ENCODE measurements around the gene PLEKHG3.

PLEKHG3 gene

GRCh38 chr14:64726585-64726890, 22.3 kb downstream of the PLEKHG3 start:
- Mint-ChIP-seq H3K36me3 (ENCODE audit: low read depth) (peaks cover 26% of the 10 kb centered on the region), H3K4me1 (peaks cover 33% of the 10 kb centered on the region), H3K4me3 (no peak overlapping the region), H3K27me3 (ENCODE audit: low read depth) (peaks cover 4% of the 10 kb centered on the region), H3K27ac (no peak overlapping the region), H3K9me3 (no peaks in the 10 kb centered on the region)
- TF ChIP-seq CTCF (IDR thresholded peaks at IDR 0.05; ENCODE audit: unreplicated experiment in 3 of 3) = no peak

- Mint-ChIP-seq H3K4me1 (peaks cover 26% of the 10 kb centered on the region), H3K27me3 (ENCODE audit: low read depth) (peaks cover 4% of the 10 kb centered on the region), H3K4me3 (no peak overlapping the region), H3K9me3 (no peaks in the 10 kb centered on the region), H3K27ac (no peak overlapping the region), H3K36me3 (ENCODE audit: low read depth) (peaks cover 32% of the 10 kb centered on the region)
- TF ChIP-seq CTCF (IDR thresholded peaks at IDR 0.05; ENCODE audit: unreplicated experiment in 3 of 3) = no peak
These were observed 23.4 kb downstream of the PLEKHG3 start for GRCh38 chr14:64727551-64728071.

GRCh38 chr14:64728106-64728505, 23.9 kb downstream of the PLEKHG3 start:
- TF ChIP-seq CTCF (IDR thresholded peaks at IDR 0.05; ENCODE audit: unreplicated experiment in 3 of 3) = no peak
- Mint-ChIP-seq H3K9me3 (no peaks in the 10 kb centered on the region), H3K36me3 (ENCODE audit: low read depth) (peaks cover 35% of the 10 kb centered on the region), H3K4me3 (no peak overlapping the region), H3K27me3 (ENCODE audit: low read depth) (peaks cover 4% of the 10 kb centered on the region), H3K4me1 (peaks cover 26% of the 10 kb centered on the region), H3K27ac (no peak overlapping the region)

GRCh38 chr14:64728856-64729255, 24.6 kb downstream of the PLEKHG3 start:
- TF ChIP-seq CTCF (IDR thresholded peaks at IDR 0.05; ENCODE audit: unreplicated experiment in 3 of 3) = no peak
- no peak overlapping the region for H3K4me3 Mint-ChIP-seq
- peaks cover 4% of the 10 kb centered on the region for H3K27me3 Mint-ChIP-seq (ENCODE audit: low read depth)
- H3K4me1 Mint-ChIP-seq = peaks cover 21% of the 10 kb centered on the region
- H3K9me3 Mint-ChIP-seq = no peaks in the 10 kb centered on the region
- H3K27ac Mint-ChIP-seq = no peak overlapping the region
- peaks cover 42% of the 10 kb centered on the region for H3K36me3 Mint-ChIP-seq (ENCODE audit: low read depth)

- no peaks in the 10 kb centered on the region for H3K9me3 Mint-ChIP-seq
- H3K27me3 Mint-ChIP-seq (ENCODE audit: low read depth) = peaks cover 4% of the 10 kb centered on the region
These were observed 25.3 kb downstream of the PLEKHG3 start for GRCh38 chr14:64729386-64730060.

More at GRCh38 chr14:64729386-64730060, 25.3 kb downstream of the PLEKHG3 start:
- TF ChIP-seq CTCF (IDR thresholded peaks at IDR 0.05; ENCODE audit: unreplicated experiment in 3 of 3) = no peak
- H3K4me1 Mint-ChIP-seq = peaks cover 14% of the 10 kb centered on the region
- peaks cover 47% of the 10 kb centered on the region for H3K36me3 Mint-ChIP-seq (ENCODE audit: low read depth)
- H3K4me3 Mint-ChIP-seq = no peak overlapping the region
- peak overlapping the region in 1 of 3 experiments; percentile 21 for H3K27ac Mint-ChIP-seq

All from nephron (organoid).